HepG2 (cell line): ENCODE data around the gene LAMA5. TPM values are rescaled to one million over a fixed set of nuclear protein-coding genes. Genes with fewer than 3 reads are reported as not detected.

ENCODE experiments used
- ATAC-seq: fragments of 200-7000 bp; cut with Tn5 transposase; 3 replicates; pipeline ENCODE4 v1.9.1; 2020; ENCODE audit warnings: mild to moderate bottlenecking, moderate library complexity
- BruUV-seq: library from RNA; stranded (reverse); fragments of 400-500 nt; replicated peaks from 2 replicates; lab custom pipeline; 2021; lab: Mats Ljungman, UMichigan
- CTCF ChIA-PET: fragments of 300-600 bp; formaldehyde crosslinking; extraction: SDS; loops from one replicate; lab custom pipeline; 2021; ENCODE audit warnings: low total read pairs, inconsistent platforms, low intra/inter-chr PET ratio; lab: Yijun Ruan, JAX
- POLR2A ChIA-PET: fragments of 350-600 bp; sonication (Branson Sonifier 250); formaldehyde crosslinking; loops from one replicate; lab custom pipeline; 2020; ENCODE audit warnings: antibody characterized with exemption, inconsistent platforms; lab: Yijun Ruan, JAX
- DNase-seq: peaks from one replicate; pipeline ENCODE4 v3.0.0-alpha.2; 2015; ENCODE audit warnings: low spot score
- FAIRE-seq: peaks from 3 replicates; lab custom pipeline; 2011; peaks lifted over from hg19 to GRCh38; lab: Jason Lieb, UNC
- H2AFZ ChIP-seq: one replicate; pipeline ENCODE4 v1.6.1; 2011; ENCODE audit warnings: low read length, inconsistent platforms
- H3K27ac ChIP-seq: fragments of 300-600 bp; 3 replicates; pipeline ENCODE4 v1.8.0; 2011; ENCODE audit warnings: mixed run types, mild to moderate bottlenecking, mixed read lengths, low read length, inconsistent platforms; ENCODE audit not compliant: insufficient read depth; ENCODE audit errors: extremely low read length
- H3K27me3 ChIP-seq, 2 experiments: fragments of 200-600 bp in 1 of 2; 2 replicates in 1 of 2; 3 replicates in 1 of 2; pipeline versions ENCODE4 v1.6.0 to v1.8.0; 2011; ENCODE audit warnings: low read length in 2 of 2, mild to moderate bottlenecking in 2 of 2, moderate library complexity in 2 of 2, inconsistent platforms in 1 of 2; ENCODE audit not compliant: insufficient read depth in 2 of 2, control insufficient read depth in 1 of 2
- H3K36me3 ChIP-seq, 2 experiments: fragments of 200-600 bp in 1 of 2; replicated peaks in 1 of 2; 2 replicates in 1 of 2; 3 replicates in 1 of 2; pipeline versions ENCODE4 v1.5.1 to v1.8.0; 2011; ENCODE audit warnings: low read length in 2 of 2, inconsistent platforms in 1 of 2; ENCODE audit not compliant: insufficient read depth in 2 of 2, control insufficient read depth in 1 of 2
- H3K4me1 ChIP-seq: 2 replicates; pipeline ENCODE4 v1.5.1; 2012; ENCODE audit warnings: low read length, inconsistent platforms; ENCODE audit not compliant: insufficient read depth
- H3K4me2 ChIP-seq: 2 replicates; pipeline ENCODE4 v1.6.0; 2011; ENCODE audit warnings: low read depth, low read length, inconsistent platforms
- H3K4me3 ChIP-seq, 3 experiments: fragments of 200-600 bp in 1 of 3; sonication (generic), shearing (Covaris generic) in 1 of 3; replicated peaks in 1 of 3; 2 replicates each; pipeline ENCODE4 v1.5.1; 2011 to 2016; ENCODE audit warnings: low read length in 3 of 3, inconsistent platforms in 2 of 3, low read depth in 2 of 3, mild to moderate bottlenecking in 2 of 3, control low read depth in 1 of 3, mixed read lengths in 1 of 3; ENCODE audit not compliant: insufficient read depth in 1 of 3
- H3K79me2 ChIP-seq: one replicate; pipeline ENCODE4 v1.6.1; 2011; ENCODE audit warnings: low read length, inconsistent platforms; ENCODE audit not compliant: insufficient read depth
- H3K9ac ChIP-seq: 2 replicates; pipeline ENCODE4 v1.6.0; 2011; ENCODE audit warnings: mild to moderate bottlenecking, low read depth, low read length, inconsistent platforms; ENCODE audit not compliant: insufficient read depth
- H3K9me3 ChIP-seq: 2 replicates; pipeline ENCODE4 v1.5.1; 2012; ENCODE audit warnings: mild to moderate bottlenecking, low read length
- H4K20me1 ChIP-seq: 2 replicates; pipeline ENCODE4 v1.6.0; 2011; ENCODE audit warnings: inconsistent platforms, mild to moderate bottlenecking, low read length, moderate library complexity; ENCODE audit not compliant: insufficient read depth
- KDM2A ChIP-seq: sonication (generic); formaldehyde crosslinking; IDR thresholded peaks from 2 replicates; pipeline ENCODE4 v1.4.0; 2020; ENCODE audit warnings: low read depth, missing genetic modification reagents, borderline replicate concordance
- NFKB2 ChIP-seq: sonication (generic); formaldehyde crosslinking; IDR thresholded peaks from 2 replicates; pipeline ENCODE4 v1.4.0; 2020; ENCODE audit warnings: missing genetic modification reagents, borderline replicate concordance
- ZFY ChIP-seq: sonication (generic); formaldehyde crosslinking; IDR thresholded peaks from 2 replicates; pipeline ENCODE4 v1.4.0; 2020; ENCODE audit warnings: missing genetic modification reagents
- ZHX2 ChIP-seq, 2 experiments: sonication (generic) in 1 of 2; formaldehyde crosslinking in 1 of 2; IDR thresholded peaks; 2 replicates each; pipeline versions ENCODE4 v1.6.1 to v1.9.0; 2014 to 2022; ENCODE audit warnings: antibody characterized with exemption in 1 of 2, borderline replicate concordance in 1 of 2, inconsistent platforms in 1 of 2, low read depth in 1 of 2, missing genetic modification reagents in 1 of 2
- WGBS: methylation state at CpG from one replicate; pipeline ENCODE4 v1.1.6; 2017; ENCODE audit warnings: low lambda C conversion rate; 5-methylcytosine and 5-hydroxymethylcytosine counted together
- in situ Hi-C: cut with HindIII; loops from 2 replicates; pipeline ENCODE4 v1.10.0; 2017; ENCODE audit warnings: low pct_unique_long_range_greater_than_20kb; ENCODE audit not compliant: extremely low pct_ligation_motif_present
- intact Hi-C: fragments of 100-400 bp; cut with micrococcal nuclease; formaldehyde crosslinking; loops from one replicate; pipeline ENCODE4 v1.10.0; 2022; ENCODE audit not compliant: unreplicated experiment
- polyA plus RNA-seq, 8 experiments: library from polyadenylated mRNA; depleted of rRNA in 3 of 8; stranded (reverse) in 7 of 8; unstranded in 1 of 8; fragments of >200 nt; fragmentation: Illumina TruSeq in 4 of 8; extraction: Trizol in 4 of 8; gene quantifications; 2 replicates each; pipeline versions ENCODE4 v1.2.1 to v1.2.3, GENCODE V29; 2011 to 2016; ENCODE audit warnings: low read depth in 4 of 8, missing spikeins in 1 of 8, mixed read lengths in 1 of 8; ENCODE audit not compliant: insufficient read depth in 1 of 8
- total RNA-seq, 5 experiments: library from RNA; depleted of rRNA; stranded (reverse); fragments of >200 nt; fragmentation: Illumina TruSeq; extraction: Trizol; gene quantifications; 2 replicates each; pipeline ENCODE4 v1.2.3, GENCODE V29; 2016; ENCODE audit warnings: low read depth in 1 of 5

The LAMA5 gene
- total and polyA plus RNA-seq, 2 of the 13 experiments (the other 11 are each of a cell fraction or from before 2014, with no cell fraction given) = 21.0 to 44.7 TPM

DNA sequence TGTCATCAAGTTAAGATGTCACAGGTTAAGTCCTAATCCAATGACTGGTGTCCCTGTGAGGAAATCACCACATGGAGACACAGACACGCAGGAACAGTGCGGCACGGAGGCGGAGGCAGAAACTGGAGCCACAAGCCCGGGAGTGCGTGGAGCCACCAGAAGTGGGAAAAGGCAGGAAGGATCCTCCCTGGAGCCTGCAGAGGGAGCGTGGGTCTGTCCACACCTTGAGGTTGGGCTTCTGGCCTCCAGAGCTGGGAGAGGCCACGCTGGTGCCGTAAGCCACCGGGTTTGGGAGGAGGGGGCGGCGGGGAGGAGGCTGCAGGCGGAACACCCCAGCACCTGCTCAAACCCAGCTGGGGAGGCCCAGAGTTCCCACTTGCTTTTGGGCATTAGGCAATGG, 36.2 kb upstream of the LAMA5 start:
- no peaks in the 10 kb centered on the region for H3K9me3 ChIP-seq
- DNase-seq (no peak), FAIRE-seq (no peak), ATAC-seq (no peak)
- H3K4me3 ChIP-seq = no peak overlapping the region
- in situ Hi-C loops = no loop called here
- peaks cover 39% of the 10 kb centered on the region for H3K4me1 ChIP-seq
- no peak overlapping the region for H3K27ac ChIP-seq
- H4K20me1 ChIP-seq = peaks cover 3% of the 10 kb centered on the region; the same call in 1 of the 2 replicates
- H3K27me3 ChIP-seq = peaks cover 0 to 7% of the 10 kb centered on the region in 2 experiments; a peak in 4 of 5 replicates
- H3K4me2 ChIP-seq = no peak overlapping the region
- H3K9ac ChIP-seq = no peak overlapping the region
- CTCF ChIA-PET = no interaction called here
- no TSS peak for BruUV-seq
- POLR2A ChIA-PET = interaction anchor here (1.4 kb wide), 1 partner anchor 16 kb away, joined by 6 read pairs; the partner anchor contains the start of gene RPS21
- peaks cover 9% of the 10 kb centered on the region for H3K79me2 ChIP-seq
- WGBS = 96% methylated on average over 13 of the region's 13 CpGs
- TF ChIP-seq KDM2A (CRISPR knock-in tag) (0 out of 2 replicates have a peak, but pooled peaks have one; percentile 6), ZHX2 (IDR thresholded peaks at IDR 0.05; ENCODE audit: low read depth) (no peak), ZHX2 (CRISPR knock-in tag; IDR thresholded peaks at IDR 0.05; ENCODE audit: borderline replicate concordance) (no peak), ZFY (CRISPR knock-in tag) (0 out of 2 replicates have a peak, but pooled peaks have one; percentile 8), NFKB2 (CRISPR knock-in tag) (0 out of 2 replicates have a peak, but pooled peaks have one; percentile 17)
- H3K36me3 ChIP-seq = peaks cover 2 to 19% of the 10 kb centered on the region in 2 experiments; a peak in 3 of 5 replicates
- H2AFZ ChIP-seq = no peak overlapping the region
- intact Hi-C loops = no loop called here
